K562 (cell line): ENCODE data around the gene EML2. TPM values are rescaled to one million over a fixed set of nuclear protein-coding genes. Genes with fewer than 3 reads are reported as not detected.

Experiments used
- ARID1B ChIP-seq: fragments of 450-650 bp; IDR thresholded peaks from 2 replicates; pipeline ENCODE4 v1.6.1; 2016; ENCODE audit warnings: antibody characterized with exemption, mild to moderate bottlenecking, inconsistent platforms
- DIDO1 ChIP-seq: fragments of 450-650 bp; IDR thresholded peaks from 2 replicates; pipeline ENCODE4 v1.6.1; 2016; ENCODE audit warnings: low read depth, missing biosample characterization, missing genetic modification characterization
- E2F6 ChIP-seq, 2 experiments: IDR thresholded peaks; 2 replicates each; pipeline ENCODE4 v1.6.1; 2011; ENCODE audit warnings: borderline replicate concordance in 1 of 2, control low read depth in 1 of 2, low read depth in 1 of 2, low read length in 1 of 2, mild to moderate bottlenecking in 1 of 2, mixed read lengths in 1 of 2, moderate library complexity in 1 of 2; ENCODE audit not compliant: insufficient read depth in 1 of 2, insufficient read length in 1 of 2, poor library complexity in 1 of 2, severe bottlenecking in 1 of 2; ENCODE audit errors: extremely low read depth in 1 of 2
- FOXA1 ChIP-seq: fragments of 450-650 bp; IDR thresholded peaks from 2 replicates; pipeline ENCODE4 v1.6.1; 2016; ENCODE audit warnings: mild to moderate bottlenecking, borderline replicate concordance
- NBN ChIP-seq: fragments of 450-650 bp; IDR thresholded peaks from 2 replicates; pipeline ENCODE4 v1.6.1; 2016; ENCODE audit warnings: low read depth, mild to moderate bottlenecking
- NELFE ChIP-seq: IDR thresholded peaks from 2 replicates; pipeline ENCODE4 v1.6.1; 2011; ENCODE audit warnings: mild to moderate bottlenecking; ENCODE audit not compliant: insufficient read depth, insufficient read length
- NFIC ChIP-seq: fragments of 450-650 bp; IDR thresholded peaks from 2 replicates; pipeline ENCODE4 v1.6.1; 2017; ENCODE audit warnings: mild to moderate bottlenecking, inconsistent platforms
- SMARCA5 ChIP-seq: fragments of 450-650 bp; IDR thresholded peaks from 2 replicates; pipeline ENCODE4 v1.6.1; 2016
- SP2 ChIP-seq: IDR thresholded peaks from 2 replicates; pipeline ENCODE4 v1.6.1; 2011; ENCODE audit warnings: mild to moderate bottlenecking, low read depth, low read length, moderate library complexity; ENCODE audit not compliant: poor library complexity, severe bottlenecking; ENCODE audit errors: extremely low read depth
- TAF15 ChIP-seq: fragments of 200-400 bp; formaldehyde crosslinking; IDR thresholded peaks from 2 replicates; pipeline ENCODE4 v1.6.1; 2017; ENCODE audit warnings: mild to moderate bottlenecking, low read depth, low read length, moderate library complexity
- ZBTB1 ChIP-seq: sonication (generic); formaldehyde crosslinking; IDR thresholded peaks from 2 replicates; pipeline ENCODE4 v1.8.1; 2023; ENCODE audit warnings: missing genetic modification reagents, low read depth, mild to moderate bottlenecking, borderline replicate concordance
- ZBTB12 ChIP-seq: fragments of 250-450 bp; sonication (Bioruptor Pico); IDR thresholded peaks from 2 replicates; pipeline ENCODE4 v1.4.0; 2020
- ZBTB33 ChIP-seq: sonication (generic); formaldehyde crosslinking; IDR thresholded peaks from 2 replicates; pipeline ENCODE4 v1.8.1; 2023; ENCODE audit warnings: mild to moderate bottlenecking, missing genetic modification reagents
- ZBTB7A ChIP-seq: IDR thresholded peaks from 2 replicates; pipeline ENCODE4 v1.6.1; 2011; ENCODE audit warnings: low read depth, mild to moderate bottlenecking, low read length, moderate library complexity, borderline replicate concordance; ENCODE audit not compliant: control insufficient read depth
- ZFP1 ChIP-seq: fragments of 450-650 bp; formaldehyde crosslinking; IDR thresholded peaks from 2 replicates; pipeline ENCODE4 v1.4.0; 2020; ENCODE audit warnings: mild to moderate bottlenecking, mixed read lengths
- ZNF124 ChIP-seq: sonication (generic); formaldehyde crosslinking; IDR thresholded peaks from 2 replicates; pipeline ENCODE4 v1.8.1; 2022; ENCODE audit warnings: missing genetic modification reagents
- ZNF263 ChIP-seq: sonication (generic); formaldehyde crosslinking; IDR thresholded peaks from 2 replicates; pipeline ENCODE4 v1.8.0; 2022; ENCODE audit warnings: mild to moderate bottlenecking, missing genetic modification reagents, borderline replicate concordance
- polyA plus RNA-seq, 8 experiments: library from polyadenylated mRNA; depleted of rRNA in 4 of 8; stranded (reverse) in 5 of 8; unstranded in 3 of 8; fragments of >200 nt; fragmentation: Nextera tagmentation in 2 of 8; fragmentation: Illumina TruSeq in 1 of 8; extraction: Ambion mirVana in 2 of 8; extraction: Trizol in 1 of 8; gene quantifications; 2 replicates each; pipeline versions ENCODE4 v1.2.1 to v1.2.3, GENCODE V29; 2011 to 2014; ENCODE audit warnings: inconsistent platforms in 1 of 8, missing spikeins in 1 of 8
- total RNA-seq, 7 experiments: library from RNA; depleted of rRNA in 6 of 7; stranded (reverse); fragments of >200 nt in 6 of 7; fragmentation: Illumina TruSeq in 2 of 7; extraction: Trizol in 2 of 7; gene quantifications; 2 replicates each; pipeline versions ENCODE4 v1.2.1 to v1.2.3, GENCODE V29; 2011 to 2021; ENCODE audit warnings: low replicate concordance in 1 of 7
- TF ChIP-seq, protein P1 (sequence below): fragments of 250-450 bp; sonication (Bioruptor Pico); IDR thresholded peaks from 2 replicates; pipeline ENCODE4 v1.5.0; 2021; ENCODE audit warnings: mild to moderate bottlenecking, moderate library complexity

The EML2 gene
- total and polyA plus RNA-seq, 9 of the 15 experiments (the other 6 are each of a cell fraction or from before 2014, with no cell fraction given): 2.6 to 69.6 (median 24.8) TPM

GRCh38 chr19:45667620-45668341 is 28.6 kb upstream of the EML2 start, which contains the start of gene GIPR (continued):
- TF ChIP-seq, protein P1, sequence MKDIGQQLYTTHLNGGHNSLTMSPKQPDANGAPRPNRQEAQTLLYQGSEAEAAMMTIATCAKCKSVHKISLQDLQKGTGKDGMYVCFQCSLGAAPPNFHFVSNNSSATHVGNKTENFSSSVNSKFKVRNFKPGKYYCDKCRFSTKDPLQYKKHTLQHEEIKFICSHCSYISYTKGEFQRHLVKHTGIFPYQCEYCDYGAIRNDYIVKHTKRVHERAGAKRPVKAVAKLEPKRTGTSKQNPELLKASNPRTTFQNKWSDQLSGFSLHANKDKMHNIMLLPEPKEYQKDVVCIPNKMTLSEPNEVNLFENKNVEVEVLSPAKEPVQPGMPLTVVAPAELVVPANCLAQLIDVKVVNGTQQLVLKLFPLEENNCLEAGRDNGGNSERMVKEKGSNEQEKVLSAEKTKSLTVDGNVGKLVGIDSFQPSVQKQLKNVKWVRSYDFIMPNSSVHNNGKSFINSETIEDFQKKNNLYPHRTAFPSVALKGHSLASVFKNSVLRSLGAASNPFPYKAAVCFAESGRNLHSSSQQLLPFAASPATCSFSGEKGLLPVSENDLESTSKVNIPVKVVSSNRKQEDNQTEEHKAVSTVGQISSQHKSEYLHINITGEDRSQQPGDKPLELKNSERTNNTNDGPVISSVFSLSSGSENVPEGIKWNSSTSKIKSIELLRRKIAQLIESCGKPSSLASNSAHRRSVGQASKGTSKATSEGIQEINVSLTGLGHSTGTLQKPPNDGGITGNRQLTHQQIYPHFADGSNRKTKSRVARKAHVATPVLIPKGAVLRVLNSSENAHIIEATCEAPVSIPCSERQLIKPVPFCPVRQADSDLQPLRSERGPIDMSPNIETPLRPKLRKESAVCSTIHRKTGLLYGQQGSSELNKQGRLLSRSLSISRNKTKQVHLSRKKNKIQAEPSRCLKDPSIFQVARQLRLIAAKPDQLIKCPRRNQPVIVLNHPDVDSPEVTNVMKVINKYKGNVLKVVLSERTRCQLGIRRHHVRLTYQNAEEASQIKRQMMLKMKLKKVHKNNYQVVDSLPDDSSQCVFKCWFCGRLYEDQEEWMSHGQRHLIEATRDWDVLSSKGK (CRISPR knock-in tag): no peak
- TF ChIP-seq ZNF124 (CRISPR knock-in tag): no peak
- no peak for TF ChIP-seq TAF15
- no peak for TF ChIP-seq NFIC
- TF ChIP-seq ARID1B: no peak; the same call in 1 of the 2 replicates
- no peak for TF ChIP-seq SMARCA5
- TF ChIP-seq ZBTB1 (CRISPR knock-in tag): no peak
- TF ChIP-seq ZBTB12: peak; percentile 22; the same call in 1 of the 2 replicates
- no peak for TF ChIP-seq ZNF263 (CRISPR knock-in tag)
- TF ChIP-seq NBN: no peak
- TF ChIP-seq ZBTB33 (CRISPR knock-in tag): no peak
- no peak for TF ChIP-seq NELFE
- TF ChIP-seq DIDO1 (tag): no peak
- no peak for TF ChIP-seq ZFP1 (CRISPR knock-in tag)
- peak; percentile 81; the same call in 1 of the 2 replicates for TF ChIP-seq ZBTB7A
- no peak for TF ChIP-seq SP2
- TF ChIP-seq E2F6 (IDR thresholded peaks at IDR 0.05; ENCODE audit: borderline replicate concordance in 1 of 2, extremely low read depth in 1 of 2, insufficient read depth in 1 of 2, insufficient read length in 1 of 2, low read depth in 1 of 2, low read length in 1 of 2, poor library complexity in 1 of 2, severe bottlenecking in 1 of 2): peak in 1 of 2 experiments; percentile 7
- TF ChIP-seq FOXA1: no peak
